Fibroblast of villous mesenchyme (primary cell): ENCODE data around the gene LRRC3C. TPM values are rescaled to one million over a fixed set of nuclear protein-coding genes. Genes with fewer than 3 reads are reported as not detected.
"Not testable (repeated sequence)": the region's sequence is repeated elsewhere in the genome, so short reads cannot be mapped to it uniquely, and the experiment has no call there.

Experiments used
- DNase-seq: peaks from one replicate; pipeline ENCODE4 v3.0.0-alpha.2; 2010; ENCODE audit warnings: low read depth
- H3K4me3 ChIP-seq: 2 replicates; pipeline ENCODE4 v1.5.1; 2011; ENCODE audit warnings: low read depth, mild to moderate bottlenecking, low read length
- total RNA-seq: library from RNA; depleted of rRNA; stranded (reverse); fragments of >200 nt; gene quantifications from 2 replicates; pipeline ENCODE4 v1.2.3, GENCODE V29; 2012
- TF ChIP-seq, protein P1 (sequence below): IDR thresholded peaks from 2 replicates; pipeline ENCODE4 v1.5.1; 2012; ENCODE audit warnings: low read depth, mild to moderate bottlenecking, low read length; ENCODE audit not compliant: insufficient read depth

Gene LRRC3C
- total RNA-seq: not detected in 2 replicates

DNA sequence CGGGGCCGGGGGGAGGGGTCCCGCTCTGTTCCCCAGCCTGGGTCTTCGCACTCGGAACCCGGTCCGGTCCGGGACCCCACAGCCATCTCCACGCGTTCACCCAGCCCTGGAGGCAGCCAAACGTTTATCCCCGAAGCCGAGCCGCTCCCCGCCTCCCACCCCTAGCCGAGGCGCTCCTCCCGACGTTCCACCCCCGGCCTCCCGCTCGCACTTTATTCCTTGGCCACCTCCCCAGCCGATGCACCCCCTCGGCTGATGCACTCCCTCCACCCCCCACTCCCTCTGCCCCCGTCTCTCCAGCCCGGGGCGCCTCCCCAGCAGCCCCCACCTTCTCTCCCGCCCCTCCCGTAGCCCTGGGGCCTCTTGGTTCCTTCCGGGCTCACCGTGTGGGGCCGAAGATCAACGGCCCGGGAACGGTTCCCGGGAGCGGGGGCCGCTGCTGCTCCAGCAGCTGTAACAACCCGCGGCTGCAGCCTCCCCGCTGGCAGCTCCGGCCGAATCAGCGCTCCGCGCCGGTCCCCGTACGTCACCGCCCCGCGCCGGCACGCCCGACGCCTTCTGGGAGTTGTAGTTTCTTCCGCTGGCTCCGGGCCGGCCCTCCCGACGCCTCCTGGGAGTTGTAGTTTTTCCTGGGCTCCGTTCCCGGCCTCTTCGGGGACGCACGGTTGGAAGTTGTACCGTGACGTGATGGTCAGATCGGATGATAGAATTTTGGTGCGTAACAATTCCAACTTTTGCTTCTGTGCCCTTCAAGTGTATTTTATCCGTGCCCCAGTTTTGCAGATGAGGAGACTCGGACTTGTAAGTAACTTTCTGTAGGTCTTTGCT is at the start of gene LRRC3C, which contains the start of gene ORMDL3:
LRRC3C (plus strand) TSS at position 632 of the 828 bp plus-strand sequence. CDS start 13,792 bp downstream, outside the sequence.
ORMDL3 (minus strand) TSS at position 501 of the 828 bp plus-strand sequence. CDS start 3,398 bp downstream, outside the sequence.
- TF ChIP-seq, protein P1, sequence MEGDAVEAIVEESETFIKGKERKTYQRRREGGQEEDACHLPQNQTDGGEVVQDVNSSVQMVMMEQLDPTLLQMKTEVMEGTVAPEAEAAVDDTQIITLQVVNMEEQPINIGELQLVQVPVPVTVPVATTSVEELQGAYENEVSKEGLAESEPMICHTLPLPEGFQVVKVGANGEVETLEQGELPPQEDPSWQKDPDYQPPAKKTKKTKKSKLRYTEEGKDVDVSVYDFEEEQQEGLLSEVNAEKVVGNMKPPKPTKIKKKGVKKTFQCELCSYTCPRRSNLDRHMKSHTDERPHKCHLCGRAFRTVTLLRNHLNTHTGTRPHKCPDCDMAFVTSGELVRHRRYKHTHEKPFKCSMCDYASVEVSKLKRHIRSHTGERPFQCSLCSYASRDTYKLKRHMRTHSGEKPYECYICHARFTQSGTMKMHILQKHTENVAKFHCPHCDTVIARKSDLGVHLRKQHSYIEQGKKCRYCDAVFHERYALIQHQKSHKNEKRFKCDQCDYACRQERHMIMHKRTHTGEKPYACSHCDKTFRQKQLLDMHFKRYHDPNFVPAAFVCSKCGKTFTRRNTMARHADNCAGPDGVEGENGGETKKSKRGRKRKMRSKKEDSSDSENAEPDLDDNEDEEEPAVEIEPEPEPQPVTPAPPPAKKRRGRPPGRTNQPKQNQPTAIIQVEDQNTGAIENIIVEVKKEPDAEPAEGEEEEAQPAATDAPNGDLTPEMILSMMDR: no peak
- peak; percentile 96 for DNase-seq
- H3K4me3 ChIP-seq: peak within 1 kb of the TSS; percentile 92

DNA sequence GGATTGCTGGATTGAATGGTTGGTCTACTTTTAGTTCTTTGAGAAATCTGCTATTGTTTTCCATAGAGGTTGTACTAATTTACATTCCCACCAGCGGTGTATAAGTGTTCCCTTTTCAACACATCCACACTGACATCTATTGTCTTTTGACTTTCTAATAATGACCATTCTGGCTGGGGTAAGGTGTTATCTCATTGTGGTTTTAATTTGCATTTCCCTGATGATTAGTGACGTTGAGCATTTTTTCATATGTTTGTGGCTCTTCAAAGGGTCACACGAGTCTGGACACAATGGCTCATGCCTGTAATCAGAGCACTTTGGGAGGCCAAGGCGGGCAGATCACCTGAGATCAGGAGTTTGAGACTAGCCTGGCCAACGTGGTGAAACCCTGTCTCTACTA is 41.4 kb upstream of the LRRC3C start:
- H3K4me3 ChIP-seq, DNase-seq: not testable (repeated sequence)

GRCh38 chr17:39887078-39887477 is 40.5 kb upstream of the LRRC3C start:
- no peak overlapping the region for H3K4me3 ChIP-seq
- TF ChIP-seq, protein P1: no peak
- no peak for DNase-seq

DNA sequence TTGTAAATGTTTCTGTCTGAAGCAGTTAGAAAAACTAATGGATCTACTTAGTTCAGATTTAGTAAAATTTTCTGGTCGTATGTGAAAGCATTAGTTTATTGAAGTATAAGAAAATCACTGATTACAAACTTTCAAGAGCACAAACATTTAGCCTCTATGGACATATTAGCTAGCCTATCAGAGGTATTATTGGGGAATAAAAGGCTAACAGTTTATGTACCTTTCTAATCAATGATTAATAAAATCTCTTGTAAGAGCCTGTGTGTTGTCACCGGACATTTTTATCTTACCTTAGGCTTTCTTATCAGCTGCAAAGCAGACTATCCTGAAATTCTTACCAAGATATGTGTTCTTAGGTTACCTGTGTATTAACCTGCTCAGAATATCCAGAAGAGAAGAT is 38.3 kb upstream of the LRRC3C start:
- TF ChIP-seq, protein P1: no peak
- no peak overlapping the region for H3K4me3 ChIP-seq
- DNase-seq: no peak

DNA sequence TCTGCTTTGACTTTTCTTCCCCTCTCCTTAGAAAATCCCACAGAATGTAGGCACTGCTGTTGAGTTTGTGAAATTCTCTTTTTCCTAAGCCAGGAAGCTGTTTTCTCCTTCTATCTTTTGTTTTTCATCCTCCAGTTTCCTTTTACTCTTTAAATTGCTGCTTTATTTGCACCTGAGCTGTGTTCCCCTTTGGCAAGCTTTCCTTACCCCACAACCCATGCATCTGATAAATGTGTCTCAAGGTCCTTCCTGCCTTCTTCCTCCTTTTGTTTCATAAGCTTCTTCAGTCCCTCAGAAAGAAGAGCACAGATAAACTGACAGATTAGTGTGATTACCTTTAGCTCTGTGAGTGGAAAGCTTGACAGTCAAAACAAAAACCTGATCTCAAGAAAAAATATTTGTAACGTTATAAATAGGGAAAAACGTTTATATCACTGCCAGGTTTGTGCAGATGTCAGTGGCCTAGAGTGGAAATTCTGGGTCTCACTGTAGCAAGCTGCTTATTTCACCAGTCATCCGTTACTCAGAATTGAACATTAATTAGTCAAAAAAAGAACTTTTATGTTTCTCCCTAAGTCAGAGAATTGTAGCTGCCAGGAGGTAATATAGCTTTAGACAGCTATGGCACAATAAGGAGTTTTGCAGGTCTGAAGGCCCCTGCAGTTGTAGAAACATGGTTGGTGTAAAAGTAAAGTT is 32.7 kb upstream of the LRRC3C start:
- TF ChIP-seq, protein P1: no peak
- no peak for DNase-seq
- H3K4me3 ChIP-seq: no peak overlapping the region

DNA sequence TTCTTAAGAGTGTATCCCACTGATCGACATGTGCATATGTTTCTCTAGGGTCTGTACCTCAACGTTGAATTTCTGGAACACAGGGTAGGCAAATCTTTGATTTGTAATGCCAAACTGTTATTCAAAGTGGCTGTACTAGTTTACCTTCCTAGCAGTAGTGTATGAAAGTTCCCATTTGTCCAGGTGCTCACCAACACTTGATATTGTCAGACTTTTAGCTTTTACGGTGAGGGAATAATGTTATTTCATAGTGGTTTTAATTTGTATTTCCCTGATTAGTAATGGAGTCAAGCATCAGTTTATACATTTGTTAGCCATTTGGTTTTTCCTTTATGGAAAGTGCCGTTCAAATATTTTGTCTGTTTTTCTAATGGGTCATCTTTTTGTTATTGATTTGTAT is 29.4 kb upstream of the LRRC3C start:
- TF ChIP-seq, protein P1: no peak
- no peak for DNase-seq
- no peak overlapping the region for H3K4me3 ChIP-seq

DNA sequence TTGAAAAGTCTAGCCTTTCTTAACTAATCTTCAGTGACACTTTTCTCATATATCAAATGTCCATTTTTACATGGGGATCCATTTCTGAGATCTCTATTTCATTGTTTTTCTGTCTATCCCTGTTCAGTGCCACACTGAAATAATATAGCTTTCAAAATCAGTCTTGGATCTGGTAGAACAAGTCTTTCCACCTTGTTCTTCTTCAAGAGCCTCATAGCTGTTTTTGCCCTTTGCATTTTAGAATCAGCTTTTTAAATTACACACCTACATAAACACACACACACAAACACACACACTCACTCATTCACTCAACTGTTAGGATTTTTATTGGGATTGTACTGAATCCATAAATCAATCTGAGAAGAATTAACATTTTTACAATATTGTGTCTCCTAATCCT is 28.3 kb upstream of the LRRC3C start:
- no peak for DNase-seq
- H3K4me3 ChIP-seq: no peak overlapping the region
- TF ChIP-seq, protein P1: no peak

GRCh38 chr17:39902027-39902426 is 25.5 kb upstream of the LRRC3C start:
- DNase-seq, H3K4me3 ChIP-seq: not testable (repeated sequence)
